ENCODE data around the gene C2CD4B. TPM values are rescaled to one million over a fixed set of nuclear protein-coding genes. Genes with fewer than 3 reads are reported as not detected.

The C2CD4B gene
- total RNA-seq, 4 donors from 2014 or later, result 1.2 to 6.7 (median 2.5) TPM

- no peaks in the 10 kb centered on the region for H3K27me3 ChIP-seq
- TF ChIP-seq CTCF (IDR thresholded peaks at IDR 0.05) (no peak), POLR2A (IDR thresholded peaks at IDR 0.05) (no peak)
- H3K27ac ChIP-seq, result no peak overlapping the region
- H3K4me3 ChIP-seq (replicated peaks in 1 of 3), result no peak overlapping the region
- 89 to 94% methylated on average over 1 of the region's 1 CpG for WGBS, 2 donors
- no peak for DNase-seq
- H3K4me1 ChIP-seq, result no peaks in the 10 kb centered on the region
- no peaks in the 10 kb centered on the region for H3K9me3 ChIP-seq
- intact Hi-C loops (cut with DNase I), result no loop called here
- H3K36me3 ChIP-seq, result no peaks in the 10 kb centered on the region
Observed at GRCh38 chr15:62187910-62188309, 22.8 kb upstream of the C2CD4B start.

- H3K4me1 ChIP-seq, result no peaks in the 10 kb centered on the region
- H3K4me3 ChIP-seq (replicated peaks in 1 of 3), result no peak overlapping the region
- no peaks in the 10 kb centered on the region for H3K9me3 ChIP-seq
- TF ChIP-seq POLR2A (IDR thresholded peaks at IDR 0.05) (no peak), CTCF (IDR thresholded peaks at IDR 0.05) (no peak)
- no peaks in the 10 kb centered on the region for H3K27me3 ChIP-seq
- no peak overlapping the region for H3K27ac ChIP-seq
- 59 to 63% methylated on average over 5 of the region's 5 CpGs for WGBS, 2 donors
- intact Hi-C loops (cut with DNase I), result no loop called here
- no peaks in the 10 kb centered on the region for H3K36me3 ChIP-seq
- DNase-seq, result no peak
Observed at GRCh38 chr15:62187425-62187824, 22.3 kb upstream of the C2CD4B start.

GRCh38 chr15:62186578-62186977 is 21.5 kb upstream of the C2CD4B start:
- 96 to 98% methylated on average over 11 to 19 of the region's 27 CpGs for WGBS, 2 donors
- DNase-seq, result no peak
- Histone ChIP-seq H3K4me3 (replicated peaks in 1 of 3) (no peak overlapping the region), H3K36me3 (no peaks in the 10 kb centered on the region), H3K27ac (no peak overlapping the region), H3K4me1 (no peaks in the 10 kb centered on the region), H3K9me3 (no peaks in the 10 kb centered on the region), H3K27me3 (no peaks in the 10 kb centered on the region)
- TF ChIP-seq CTCF (IDR thresholded peaks at IDR 0.05), result no peak
- no peak for TF ChIP-seq POLR2A (IDR thresholded peaks at IDR 0.05)
- intact Hi-C loops (cut with DNase I), result no loop called here

- TF ChIP-seq POLR2A (IDR thresholded peaks at IDR 0.05) (no peak), CTCF (IDR thresholded peaks at IDR 0.05) (no peak)
- H3K27me3 ChIP-seq, result no peaks in the 10 kb centered on the region
- H3K4me1 ChIP-seq, result no peaks in the 10 kb centered on the region
- no peak for DNase-seq
- H3K4me3 ChIP-seq (replicated peaks in 1 of 3), result no peak overlapping the region
- H3K27ac ChIP-seq, result no peak overlapping the region
- intact Hi-C loops (cut with DNase I), result no loop called here
- no peaks in the 10 kb centered on the region for H3K9me3 ChIP-seq
- no peaks in the 10 kb centered on the region for H3K36me3 ChIP-seq
Observed at GRCh38 chr15:62183130-62183529, 18.0 kb upstream of the C2CD4B start.

- H3K4me1 ChIP-seq, result peaks cover 3 to 9% of the 10 kb centered on the region in 2 donors
- no peaks in the 10 kb centered on the region for H3K27me3 ChIP-seq
- intact Hi-C loops (cut with DNase I), result no loop called here
- no peaks in the 10 kb centered on the region for H3K9me3 ChIP-seq
- no peak overlapping the region for H3K4me3 ChIP-seq (replicated peaks in 1 of 3)
- H3K36me3 ChIP-seq, result no peaks in the 10 kb centered on the region
- H3K27ac ChIP-seq, result no peak overlapping the region
- 70 to 74% methylated on average over 5 of the region's 5 CpGs for WGBS, 2 donors
- peak; percentile 24 to 35 for DNase-seq
- TF ChIP-seq POLR2A (IDR thresholded peaks at IDR 0.05) (no peak), CTCF (IDR thresholded peaks at IDR 0.05) (no peak)
Observed at GRCh38 chr15:62173215-62173614, 8.1 kb upstream of the C2CD4B start.

Data from thyroid gland (tissue), 4 donors.